Neural cell (in vitro differentiated cells): ENCODE measurements around the gene TGFBR3. TPM values are rescaled to one million over a fixed set of nuclear protein-coding genes. Genes with fewer than 3 reads are reported as not detected.

Experiments used
- H2AFZ ChIP-seq: fragments of 200-600, 300-800 bp; sonication (generic), shearing (Covaris generic); 2 replicates; pipeline ENCODE4 v1.6.0; 2014; ENCODE audit warnings: low read depth, mild to moderate bottlenecking, antibody characterized with exemption, low read length, moderate library complexity
- H3F3A ChIP-seq: fragments of 200-600 bp; shearing (Covaris generic); 2 replicates; pipeline ENCODE4 v1.6.1; 2016; ENCODE audit warnings: mild to moderate bottlenecking, moderate library complexity, mixed read lengths, antibody characterized with exemption, low read length; ENCODE audit not compliant: insufficient read depth, poor library complexity, severe bottlenecking
- H3K27ac ChIP-seq: fragments of 200-600, 300-800 bp; sonication (generic), shearing (Covaris generic); 2 replicates; pipeline ENCODE4 v1.5.1; 2014; ENCODE audit warnings: mild to moderate bottlenecking, low read length, moderate library complexity
- H3K27me3 ChIP-seq: fragments of 300-800, 200-600 bp; sonication (generic), shearing (Covaris generic); 2 replicates; pipeline ENCODE4 v1.6.0; 2014; ENCODE audit warnings: mild to moderate bottlenecking, low read depth, low read length, moderate library complexity; ENCODE audit not compliant: insufficient read depth
- H3K36me3 ChIP-seq: fragments of 300-800, 200-600 bp; sonication (generic), shearing (Covaris generic); 2 replicates; pipeline ENCODE4 v1.5.1; 2014; ENCODE audit warnings: mild to moderate bottlenecking, antibody characterized with exemption, low read length, moderate library complexity; ENCODE audit not compliant: insufficient read depth
- H3K4me2 ChIP-seq: fragments of 300-800, 200-600 bp; sonication (generic), shearing (Covaris generic); 2 replicates; pipeline ENCODE4 v1.6.0; 2014; ENCODE audit warnings: mild to moderate bottlenecking, low read length
- H3K4me3 ChIP-seq: fragments of 300-800, 200-600 bp; sonication (generic), shearing (Covaris generic); 2 replicates; pipeline ENCODE4 v1.5.1; 2014; ENCODE audit warnings: mild to moderate bottlenecking, low read length, moderate library complexity
- H3K79me2 ChIP-seq: fragments of 200-600 bp; shearing (Covaris generic); replicated peaks from 2 replicates; pipeline ENCODE4 v1.6.0; 2014; ENCODE audit warnings: mild to moderate bottlenecking, low read length, moderate library complexity; ENCODE audit not compliant: insufficient read depth
- H3K9ac ChIP-seq: fragments of 300-800, 200-600 bp; sonication (generic), shearing (Covaris generic); 2 replicates; pipeline ENCODE4 v1.6.1; 2016; ENCODE audit warnings: mild to moderate bottlenecking, low read length, mixed read lengths
- H3K9me2 ChIP-seq: fragments of 200-600 bp; shearing (Covaris generic); 2 replicates; pipeline ENCODE4 v1.6.1; 2016; ENCODE audit warnings: mild to moderate bottlenecking, low read length, mixed read lengths; ENCODE audit not compliant: insufficient read depth
- H3K9me3 ChIP-seq: fragments of 200-600, 300-800 bp; sonication (generic), shearing (Covaris generic); 2 replicates; pipeline ENCODE4 v1.6.1; 2016; ENCODE audit warnings: mild to moderate bottlenecking, mixed run types, low read length, moderate library complexity, mixed read lengths
- H4K20me1 ChIP-seq: fragments of 200-600 bp; shearing (Covaris generic); 2 replicates; pipeline ENCODE4 v1.6.1; 2016; ENCODE audit warnings: mild to moderate bottlenecking, mixed run types; ENCODE audit not compliant: insufficient read depth
- CTCF ChIP-seq: fragments of 450-650 bp; IDR thresholded peaks from 2 replicates; pipeline ENCODE4 v1.5.1; 2014; ENCODE audit warnings: antibody characterized with exemption, mild to moderate bottlenecking, moderate library complexity; ENCODE audit not compliant: poor library complexity, severe bottlenecking
- EP300 ChIP-seq: fragments of 450-650 bp; conservative IDR thresholded peaks from 2 replicates; pipeline ENCODE4 v1.6.1; 2014; ENCODE audit warnings: antibody characterized with exemption, mild to moderate bottlenecking, moderate library complexity; ENCODE audit not compliant: poor library complexity, severe bottlenecking
- EZH2 ChIP-seq: fragments of 200-600, 300-800 bp; shearing (Covaris generic), sonication (generic); IDR thresholded peaks from 2 replicates; pipeline ENCODE4 v1.6.1; 2014; ENCODE audit warnings: antibody characterized with exemption, low read length, borderline replicate concordance, mild to moderate bottlenecking; ENCODE audit not compliant: insufficient read depth, poor library complexity, severe bottlenecking
- MXI1 ChIP-seq: fragments of 450-650 bp; conservative IDR thresholded peaks from 2 replicates; pipeline ENCODE4 v1.6.1; 2014; ENCODE audit warnings: antibody characterized with exemption, mild to moderate bottlenecking; ENCODE audit not compliant: poor library complexity, severe bottlenecking
- POLR2AphosphoS5 ChIP-seq: IDR thresholded peaks from 2 replicates; pipeline ENCODE4 v1.6.1; 2012
- RAD21 ChIP-seq: fragments of 450-650 bp; conservative IDR thresholded peaks from 2 replicates; pipeline ENCODE4 v1.6.1; 2014; ENCODE audit warnings: antibody characterized with exemption, mild to moderate bottlenecking, moderate library complexity
- REST ChIP-seq: IDR thresholded peaks from 2 replicates; pipeline ENCODE4 v1.6.1; 2012; ENCODE audit warnings: borderline replicate concordance
- SMC3 ChIP-seq: fragments of 450-650 bp; conservative IDR thresholded peaks from 2 replicates; pipeline ENCODE4 v1.6.1; 2014; ENCODE audit warnings: antibody characterized with exemption, mild to moderate bottlenecking, moderate library complexity; ENCODE audit not compliant: poor library complexity
- TAF1 ChIP-seq: IDR thresholded peaks from 2 replicates; pipeline ENCODE4 v1.6.1; 2012; ENCODE audit warnings: low read depth
- polyA plus RNA-seq: library from polyadenylated mRNA; depleted of rRNA; stranded (reverse); fragments of >200 nt; gene quantifications from 2 replicates; pipeline ENCODE4 v1.2.3, GENCODE V29; 2014

Gene TGFBR3
- polyA plus RNA-seq, 1 donor from 2014 or later = 0.25 TPM

- H3K9me2 ChIP-seq = no peaks in the 10 kb centered on the region
- no peak for TF ChIP-seq POLR2AphosphoS5
- TF ChIP-seq REST = no peak
- no peak for TF ChIP-seq CTCF
- no peak for TF ChIP-seq EP300
- TF ChIP-seq RAD21 = no peak
- no peak overlapping the region for H2AFZ ChIP-seq
- H3K36me3 ChIP-seq = no peaks in the 10 kb centered on the region
- no peaks in the 10 kb centered on the region for H3K27me3 ChIP-seq
- no peaks in the 10 kb centered on the region for H4K20me1 ChIP-seq
- no peak overlapping the region for H3K4me2 ChIP-seq
- H3K79me2 ChIP-seq = no peaks in the 10 kb centered on the region
- no peaks in the 10 kb centered on the region for H3K9me3 ChIP-seq
- H3K9ac ChIP-seq = no peak overlapping the region
- no peak overlapping the region for H3K27ac ChIP-seq
- H3F3A ChIP-seq = no peaks in the 10 kb centered on the region
- no peak overlapping the region for H3K4me3 ChIP-seq
These were observed 156.2 kb downstream of the TGFBR3 start for GRCh38 chr1:91729621-91730358.

- H3K4me2 ChIP-seq = no peak overlapping the region
- no peak overlapping the region for H3K27ac ChIP-seq
- no peak overlapping the region for H3K4me3 ChIP-seq
- no peak overlapping the region for H3K9ac ChIP-seq
- H3K9me2 ChIP-seq = no peaks in the 10 kb centered on the region
- no peaks in the 10 kb centered on the region for H3F3A ChIP-seq
- H3K79me2 ChIP-seq = no peaks in the 10 kb centered on the region
- no peaks in the 10 kb centered on the region for H3K27me3 ChIP-seq
- no peaks in the 10 kb centered on the region for H3K9me3 ChIP-seq
- H4K20me1 ChIP-seq = no peaks in the 10 kb centered on the region
- no peak for TF ChIP-seq EZH2
- TF ChIP-seq MXI1 = no peak
- no peak for TF ChIP-seq RAD21
- no peak for TF ChIP-seq TAF1
- TF ChIP-seq REST = no peak
- no peak for TF ChIP-seq CTCF
- TF ChIP-seq EP300 = no peak
- TF ChIP-seq POLR2AphosphoS5 = no peak
- no peak for TF ChIP-seq SMC3
- no peaks in the 10 kb centered on the region for H3K36me3 ChIP-seq
- no peak overlapping the region for H2AFZ ChIP-seq
These were observed 158.2 kb downstream of the TGFBR3 start for GRCh38 chr1:91727763-91728162.
